ENCODE measurements around the gene PHF19.

The PHF19 gene

GRCh38 chr9:120864719-120865118 lies 12.3 kb downstream of the PHF19 start:
- Histone ChIP-seq H3F3A (ENCODE audit: control insufficient read depth, insufficient read depth) (0 out of 2 replicates have a peak, but pooled peaks cover 3% of the 10 kb centered on the region), H3K27ac (ENCODE audit: low read depth, low read length) (no peak overlapping the region), H3K4me3 (ENCODE audit: low read length) (no peak overlapping the region), H3K27me3 (ENCODE audit: control insufficient read depth, low read length) (no peaks in the 10 kb centered on the region), H3K36me3 (ENCODE audit: control insufficient read depth, low read length) (peaks cover 90% of the 10 kb centered on the region), H3K4me2 (ENCODE audit: low read length) (no peak overlapping the region), H3K79me2 (ENCODE audit: control insufficient read depth, low read length) (peaks cover 13% of the 10 kb centered on the region), H4K20me1 (ENCODE audit: control insufficient read depth, insufficient read depth, low read depth, low read length) (no peaks in the 10 kb centered on the region), H3K9me2 (replicated peaks; ENCODE audit: control insufficient read depth, low read length) (no peaks in the 10 kb centered on the region), H3K4me1 (ENCODE audit: control insufficient read depth, low read length) (peaks cover 16% of the 10 kb centered on the region), H3K9me3 (ENCODE audit: control insufficient read depth, insufficient read depth, low read length) (no peaks in the 10 kb centered on the region)
- TF ChIP-seq EZH2phosphoT487 (IDR thresholded peaks at IDR 0.05; ENCODE audit: borderline replicate concordance, low read length) (no peak), CTCF (IDR thresholded peaks at IDR 0.05; ENCODE audit: low read depth, low read length, poor library complexity, severe bottlenecking) (no peak)

- Histone ChIP-seq H3F3A (ENCODE audit: control insufficient read depth, insufficient read depth) (no peaks in the 10 kb centered on the region), H3K4me3 (ENCODE audit: low read length) (no peak overlapping the region), H3K27me3 (ENCODE audit: control insufficient read depth, low read length) (no peaks in the 10 kb centered on the region), H3K4me2 (ENCODE audit: low read length) (no peak overlapping the region), H3K9me3 (ENCODE audit: control insufficient read depth, insufficient read depth, low read length) (no peaks in the 10 kb centered on the region), H3K27ac (ENCODE audit: low read depth, low read length) (no peak overlapping the region), H3K4me1 (ENCODE audit: control insufficient read depth, low read length) (peaks cover 8% of the 10 kb centered on the region), H3K79me2 (ENCODE audit: control insufficient read depth, low read length) (peaks cover 11% of the 10 kb centered on the region), H3K9me2 (replicated peaks; ENCODE audit: control insufficient read depth, low read length) (no peaks in the 10 kb centered on the region), H3K36me3 (ENCODE audit: control insufficient read depth, low read length) (peaks cover 87% of the 10 kb centered on the region), H4K20me1 (ENCODE audit: control insufficient read depth, insufficient read depth, low read depth, low read length) (no peaks in the 10 kb centered on the region)
- peak; percentile 34 for TF ChIP-seq CTCF (IDR thresholded peaks at IDR 0.05; ENCODE audit: low read depth, low read length, poor library complexity, severe bottlenecking)
- no peak for TF ChIP-seq EZH2phosphoT487 (IDR thresholded peaks at IDR 0.05; ENCODE audit: borderline replicate concordance, low read length)
These were observed 13.2 kb downstream of the PHF19 start for GRCh38 chr9:120863833-120864232.

- Histone ChIP-seq H3K4me1 (ENCODE audit: control insufficient read depth, low read length) (no peaks in the 10 kb centered on the region), H3K9me3 (ENCODE audit: control insufficient read depth, insufficient read depth, low read length) (no peaks in the 10 kb centered on the region), H4K20me1 (ENCODE audit: control insufficient read depth, insufficient read depth, low read depth, low read length) (no peaks in the 10 kb centered on the region), H3K4me2 (ENCODE audit: low read length) (no peak overlapping the region), H3F3A (ENCODE audit: control insufficient read depth, insufficient read depth) (no peaks in the 10 kb centered on the region), H3K9me2 (replicated peaks; ENCODE audit: control insufficient read depth, low read length) (no peaks in the 10 kb centered on the region), H3K79me2 (ENCODE audit: control insufficient read depth, low read length) (peaks cover 2% of the 10 kb centered on the region; the same call in 1 of the 2 replicates), H3K27me3 (ENCODE audit: control insufficient read depth, low read length) (no peaks in the 10 kb centered on the region), H3K36me3 (ENCODE audit: control insufficient read depth, low read length) (peaks cover 91% of the 10 kb centered on the region), H3K4me3 (ENCODE audit: low read length) (no peak overlapping the region), H3K27ac (ENCODE audit: low read depth, low read length) (no peak overlapping the region)
- TF ChIP-seq EZH2phosphoT487 (IDR thresholded peaks at IDR 0.05; ENCODE audit: borderline replicate concordance, low read length) (no peak), CTCF (IDR thresholded peaks at IDR 0.05; ENCODE audit: low read depth, low read length, poor library complexity, severe bottlenecking) (no peak)
These were observed 14.5 kb downstream of the PHF19 start for GRCh38 chr9:120862452-120862851.

Measured in DOHH2 (cell line).